Testis (tissue), 2 donors: Measurements from ENCODE around the gene NCK2.

Experiments
- POLR2A ChIP-seq: fragments of 450-650 bp; IDR thresholded peaks from one replicate; pipeline ENCODE4 v1.6.1; 2017; ENCODE audit warnings: antibody characterized with exemption, mild to moderate bottlenecking, moderate library complexity
- TF ChIP-seq, protein P1 (sequence below), 3 experiments: fragments of 450-650 bp in 2 of 3; fragments of 200-600 bp in 1 of 3; sonication (generic) in 1 of 3; IDR thresholded peaks; one replicate each; pipeline ENCODE4 v1.5.1; 2016 to 2019; ENCODE audit warnings: antibody characterized with exemption in 3 of 3, mild to moderate bottlenecking in 2 of 3, moderate library complexity in 1 of 3

DNA sequence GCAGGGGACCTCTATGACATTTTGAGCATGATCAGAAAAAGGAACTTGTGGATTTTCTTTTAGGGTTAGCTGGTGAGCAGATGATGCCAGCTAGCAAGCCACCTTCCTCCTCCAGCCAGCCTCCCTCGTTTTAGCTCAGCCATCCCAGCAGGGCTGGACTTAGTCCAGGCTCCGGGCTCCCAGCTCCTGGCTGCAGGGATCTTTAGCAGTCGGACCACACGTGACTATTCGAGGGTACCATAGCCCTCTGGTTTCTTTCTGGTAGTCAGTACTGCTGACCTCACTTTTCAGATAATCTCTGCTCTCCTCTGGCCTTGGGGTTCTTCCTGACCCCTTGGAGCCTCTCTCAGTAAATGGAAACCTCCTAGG, 31.8 kb downstream of the NCK2 start:
- TF ChIP-seq, protein P1, sequence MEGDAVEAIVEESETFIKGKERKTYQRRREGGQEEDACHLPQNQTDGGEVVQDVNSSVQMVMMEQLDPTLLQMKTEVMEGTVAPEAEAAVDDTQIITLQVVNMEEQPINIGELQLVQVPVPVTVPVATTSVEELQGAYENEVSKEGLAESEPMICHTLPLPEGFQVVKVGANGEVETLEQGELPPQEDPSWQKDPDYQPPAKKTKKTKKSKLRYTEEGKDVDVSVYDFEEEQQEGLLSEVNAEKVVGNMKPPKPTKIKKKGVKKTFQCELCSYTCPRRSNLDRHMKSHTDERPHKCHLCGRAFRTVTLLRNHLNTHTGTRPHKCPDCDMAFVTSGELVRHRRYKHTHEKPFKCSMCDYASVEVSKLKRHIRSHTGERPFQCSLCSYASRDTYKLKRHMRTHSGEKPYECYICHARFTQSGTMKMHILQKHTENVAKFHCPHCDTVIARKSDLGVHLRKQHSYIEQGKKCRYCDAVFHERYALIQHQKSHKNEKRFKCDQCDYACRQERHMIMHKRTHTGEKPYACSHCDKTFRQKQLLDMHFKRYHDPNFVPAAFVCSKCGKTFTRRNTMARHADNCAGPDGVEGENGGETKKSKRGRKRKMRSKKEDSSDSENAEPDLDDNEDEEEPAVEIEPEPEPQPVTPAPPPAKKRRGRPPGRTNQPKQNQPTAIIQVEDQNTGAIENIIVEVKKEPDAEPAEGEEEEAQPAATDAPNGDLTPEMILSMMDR (IDR thresholded peaks at IDR 0.05), result no peak
- no peak for TF ChIP-seq POLR2A
